ENCODE measurements around the gene ERBB2. TPM values are rescaled to one million over a fixed set of nuclear protein-coding genes. Genes with fewer than 3 reads are reported as not detected.

ERBB2 gene
- total and polyA plus RNA-seq, 2 of the 4 experiments (the other 2 are of a cell fraction), result 28.7 to 33.3 TPM

DNA sequence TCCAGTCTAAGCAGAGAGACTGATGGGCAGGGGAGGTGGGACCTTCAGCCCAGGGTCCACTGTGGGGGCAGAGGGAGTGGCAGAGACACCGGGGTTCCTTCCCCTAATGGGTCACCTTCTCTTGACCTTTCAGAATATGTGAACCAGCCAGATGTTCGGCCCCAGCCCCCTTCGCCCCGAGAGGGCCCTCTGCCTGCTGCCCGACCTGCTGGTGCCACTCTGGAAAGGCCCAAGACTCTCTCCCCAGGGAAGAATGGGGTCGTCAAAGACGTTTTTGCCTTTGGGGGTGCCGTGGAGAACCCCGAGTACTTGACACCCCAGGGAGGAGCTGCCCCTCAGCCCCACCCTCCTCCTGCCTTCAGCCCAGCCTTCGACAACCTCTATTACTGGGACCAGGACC is 27.7 kb downstream of the ERBB2 start:
- no peak overlapping the region for H3K9ac ChIP-seq (ENCODE audit: low read depth, low read length)
- peaks cover 5% of the 10 kb centered on the region; the same call in 1 of the 2 replicates for H3K4me1 ChIP-seq (ENCODE audit: control insufficient read depth, insufficient read depth, low read length)
- H2BK5ac ChIP-seq (ENCODE audit: low read depth, low read length, poor library complexity, severe bottlenecking), result no peak overlapping the region
- POLR2A ChIA-PET (ENCODE audit: unreplicated experiment), result no interaction called here
- H3K18ac ChIP-seq (ENCODE audit: low read depth, low read length), result no peak overlapping the region
- no peaks in the 10 kb centered on the region; the same call in 1 of the 2 replicates for H4K20me1 ChIP-seq (ENCODE audit: insufficient read depth, low read length)
- no peak for TF ChIP-seq RFX5 (IDR thresholded peaks at IDR 0.05; ENCODE audit: low read depth, low read length)
- TF ChIP-seq, protein P1, sequence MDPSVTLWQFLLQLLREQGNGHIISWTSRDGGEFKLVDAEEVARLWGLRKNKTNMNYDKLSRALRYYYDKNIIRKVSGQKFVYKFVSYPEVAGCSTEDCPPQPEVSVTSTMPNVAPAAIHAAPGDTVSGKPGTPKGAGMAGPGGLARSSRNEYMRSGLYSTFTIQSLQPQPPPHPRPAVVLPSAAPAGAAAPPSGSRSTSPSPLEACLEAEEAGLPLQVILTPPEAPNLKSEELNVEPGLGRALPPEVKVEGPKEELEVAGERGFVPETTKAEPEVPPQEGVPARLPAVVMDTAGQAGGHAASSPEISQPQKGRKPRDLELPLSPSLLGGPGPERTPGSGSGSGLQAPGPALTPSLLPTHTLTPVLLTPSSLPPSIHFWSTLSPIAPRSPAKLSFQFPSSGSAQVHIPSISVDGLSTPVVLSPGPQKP (IDR thresholded peaks at IDR 0.05; ENCODE audit: borderline replicate concordance, low read depth, low read length), result no peak
- TF ChIP-seq FOS (IDR thresholded peaks at IDR 0.05; ENCODE audit: low read depth, low read length), result no peak
- TF ChIP-seq RAD21 (IDR thresholded peaks at IDR 0.05; ENCODE audit: low read length), result no peak
- TF ChIP-seq, protein P2, sequence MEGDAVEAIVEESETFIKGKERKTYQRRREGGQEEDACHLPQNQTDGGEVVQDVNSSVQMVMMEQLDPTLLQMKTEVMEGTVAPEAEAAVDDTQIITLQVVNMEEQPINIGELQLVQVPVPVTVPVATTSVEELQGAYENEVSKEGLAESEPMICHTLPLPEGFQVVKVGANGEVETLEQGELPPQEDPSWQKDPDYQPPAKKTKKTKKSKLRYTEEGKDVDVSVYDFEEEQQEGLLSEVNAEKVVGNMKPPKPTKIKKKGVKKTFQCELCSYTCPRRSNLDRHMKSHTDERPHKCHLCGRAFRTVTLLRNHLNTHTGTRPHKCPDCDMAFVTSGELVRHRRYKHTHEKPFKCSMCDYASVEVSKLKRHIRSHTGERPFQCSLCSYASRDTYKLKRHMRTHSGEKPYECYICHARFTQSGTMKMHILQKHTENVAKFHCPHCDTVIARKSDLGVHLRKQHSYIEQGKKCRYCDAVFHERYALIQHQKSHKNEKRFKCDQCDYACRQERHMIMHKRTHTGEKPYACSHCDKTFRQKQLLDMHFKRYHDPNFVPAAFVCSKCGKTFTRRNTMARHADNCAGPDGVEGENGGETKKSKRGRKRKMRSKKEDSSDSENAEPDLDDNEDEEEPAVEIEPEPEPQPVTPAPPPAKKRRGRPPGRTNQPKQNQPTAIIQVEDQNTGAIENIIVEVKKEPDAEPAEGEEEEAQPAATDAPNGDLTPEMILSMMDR (conservative IDR thresholded peaks at IDR 0.05; ENCODE audit: low read depth, low read length), result no peak
- TF ChIP-seq CEBPB (IDR thresholded peaks at IDR 0.05; ENCODE audit: low read depth, low read length), result no peak
- no peak for TF ChIP-seq NFE2L2 (IDR thresholded peaks at IDR 0.05; ENCODE audit: low read depth, low read length)
- TF ChIP-seq POLR2A (IDR thresholded peaks at IDR 0.05; ENCODE audit: low read depth, low read length), result no peak
- TF ChIP-seq RCOR1 (IDR thresholded peaks at IDR 0.05; ENCODE audit: insufficient replicate concordance, low read length), result no peak
- no peak for TF ChIP-seq CHD1 (IDR thresholded peaks at IDR 0.05; ENCODE audit: low read depth, low read length)
- TF ChIP-seq SMC3 (IDR thresholded peaks at IDR 0.05; ENCODE audit: low read depth, low read length), result no peak
- no peak for TF ChIP-seq MXI1 (IDR thresholded peaks at IDR 0.05; ENCODE audit: borderline replicate concordance, low read depth, low read length)
- TF ChIP-seq USF2 (IDR thresholded peaks at IDR 0.05; ENCODE audit: low read depth, low read length), result no peak
- no peak for TF ChIP-seq MAZ (IDR thresholded peaks at IDR 0.05; ENCODE audit: borderline replicate concordance, low read depth, low read length)
- TF ChIP-seq BHLHE40 (IDR thresholded peaks at IDR 0.05; ENCODE audit: low read depth, low read length), result no peak
- no peak for TF ChIP-seq MAFK (IDR thresholded peaks at IDR 0.05; ENCODE audit: low read depth, low read length)
- DNase-seq (no peak), ATAC-seq (ENCODE audit: low read depth) (no peak)
- no peak overlapping the region for H3K14ac ChIP-seq (replicated peaks; ENCODE audit: low read depth, low read length)
- H2BK20ac ChIP-seq (ENCODE audit: low read depth, low read length), result no peak overlapping the region
- H4K91ac ChIP-seq (ENCODE audit: insufficient read depth, low read depth, low read length), result no peak overlapping the region
- H3K36me3 ChIP-seq (ENCODE audit: control insufficient read depth, insufficient read depth, low read length), result peaks cover 47% of the 10 kb centered on the region
- no peak overlapping the region for H3K4me3 ChIP-seq (ENCODE audit: insufficient read depth, low read depth, low read length)
- WGBS, 2 experiments (ENCODE audit: extremely low coverage in 2 of 2, insufficient read length in 1 of 2), result 100% methylated on average over 2 of the region's 10 CpGs; no CpG with 5 or more reads in 1 of the 2 experiments
- peaks cover 9 to 17% of the 10 kb centered on the region in 2 experiments for H3K79me1 ChIP-seq (ENCODE audit: low read depth in 1 of 2, low read length in 2 of 2)
- in situ Hi-C loops (cut with MboI; ENCODE audit: low sequenced_read_pairs), result no loop called here
- intact Hi-C loops (cut with micrococcal nuclease), result no loop called here
- no peak overlapping the region for H3K56ac ChIP-seq (ENCODE audit: extremely low read depth, insufficient read depth, low read length)
- H3K4me2 ChIP-seq (ENCODE audit: low read depth, low read length), result no peak overlapping the region
- dilution Hi-C loops (cut with HindIII; ENCODE audit: low sequenced_read_pairs, unreplicated experiment), result no loop called here
- no peak overlapping the region for H4K5ac ChIP-seq (ENCODE audit: low read depth, low read length)
- H2BK15ac ChIP-seq (ENCODE audit: low read depth, low read length), result no peak overlapping the region
- no peaks in the 10 kb centered on the region for H3K27me3 ChIP-seq (ENCODE audit: control insufficient read depth, insufficient read depth, low read length)
- H3K4ac ChIP-seq (ENCODE audit: low read depth, low read length), result no peak overlapping the region
- no TSS peak for BruUV-seq (replicated peaks)
- no peak overlapping the region for H3K23ac ChIP-seq (ENCODE audit: low read depth, low read length)
- CTCF ChIA-PET, result no interaction called here
- no peak overlapping the region for H2BK120ac ChIP-seq (ENCODE audit: low read depth, low read length)
- no peak overlapping the region for H2AK5ac ChIP-seq (ENCODE audit: low read depth, low read length)
- H2AK9ac ChIP-seq (replicated peaks; ENCODE audit: low read depth, low read length, poor library complexity), result no peak overlapping the region
- no peak overlapping the region for H4K8ac ChIP-seq (ENCODE audit: low read depth in 2 of 2, low read length in 2 of 2)
- no peak overlapping the region for H3K27ac ChIP-seq (ENCODE audit: insufficient read depth, low read length)
- peaks cover 13% of the 10 kb centered on the region for H3K9me1 ChIP-seq (ENCODE audit: insufficient read depth, low read length)
- no peak overlapping the region for H2AFZ ChIP-seq (replicated peaks; ENCODE audit: low read length, poor library complexity)
- no peaks in the 10 kb centered on the region for H3K9me3 ChIP-seq (ENCODE audit: control insufficient read depth, insufficient read depth, low read length)

Data from IMR-90 (cell line).